Sigmoid colon (tissue), 3 donors: Measurements from ENCODE around the gene KRTAP22-1.

Experiments
- CTCF ChIP-seq, 4 experiments: fragments of 450-650 bp in 3 of 4; fragments of 200-600 bp in 1 of 4; IDR thresholded peaks; one replicate each; pipeline ENCODE4 v1.5.1; 2016 to 2019; ENCODE audit warnings: antibody characterized with exemption in 4 of 4, mild to moderate bottlenecking in 3 of 4, moderate library complexity in 2 of 4
- POLR2A ChIP-seq, 2 donors: fragments of 450-650 bp; IDR thresholded peaks; one replicate each; pipeline ENCODE4 v1.6.1; 2016; ENCODE audit warnings: antibody characterized with exemption in 2 of 2, mild to moderate bottlenecking in 2 of 2, moderate library complexity in 2 of 2

GRCh38 chr21:30634906-30635305 lies 34.0 kb downstream of the KRTAP22-1 start, which contains the start of gene KRTAP20-2:
- TF ChIP-seq CTCF (IDR thresholded peaks at IDR 0.05), result no peak
- TF ChIP-seq POLR2A (IDR thresholded peaks at IDR 0.05), result no peak
